ENCODE results near the gene LPCAT2. TPM values are rescaled to one million over a fixed set of nuclear protein-coding genes. Genes with fewer than 3 reads are reported as not detected.

The LPCAT2 gene
- total RNA-seq, 2 experiments from 2014 or later, result not detected

GRCh38 chr16:55477736-55478135 lies 31.1 kb upstream of the LPCAT2 start:
- BruUV-seq (replicated peaks), result no TSS peak
- POLR2A ChIA-PET, result no interaction called here

GRCh38 chr16:55478827-55479429 lies 29.9 kb upstream of the LPCAT2 start, which contains the start of gene MMP2:
MMP2 (plus strand) TSS chr16:55479198; CDS start chr16:55479480, 282 bp downstream.
- Histone ChIP-seq H3K27ac (ENCODE audit: low read depth, low read length, poor library complexity, severe bottlenecking) (no peak within 1 kb of the TSS), H3K4me2 (ENCODE audit: low read length) (no peak within 1 kb of the TSS), H3K36me3 (ENCODE audit: insufficient read depth, low read length) (no peaks in the 10 kb centered on the region), H3K79me2 (ENCODE audit: insufficient read depth, low read depth, low read length) (no peaks in the 10 kb centered on the region), H3K9me3 (ENCODE audit: low read length) (no peaks in the 10 kb centered on the region), H3K9me2 (ENCODE audit: insufficient read depth, low read length) (no peaks in the 10 kb centered on the region), H3K4me3 (ENCODE audit: low read depth, low read length, poor library complexity, severe bottlenecking) (no peak within 1 kb of the TSS), H4K20me1 (ENCODE audit: insufficient read depth, low read length) (no peaks in the 10 kb centered on the region), H3K4me1 (ENCODE audit: insufficient read depth, low read length, poor library complexity, severe bottlenecking) (no peaks in the 10 kb centered on the region), H2AFZ (ENCODE audit: low read length) (no peak within 1 kb of the TSS)
- BruUV-seq (replicated peaks), result no TSS peak
- ChIA-PET CTCF (ENCODE audit: unreplicated experiment) (no interaction called here), POLR2A (interaction anchor here (0.6 kb wide), 1 partner anchor 69 kb away, joined by 5 read pairs; no protein-coding TSS in a partner anchor)
- TF ChIP-seq, protein P1, sequence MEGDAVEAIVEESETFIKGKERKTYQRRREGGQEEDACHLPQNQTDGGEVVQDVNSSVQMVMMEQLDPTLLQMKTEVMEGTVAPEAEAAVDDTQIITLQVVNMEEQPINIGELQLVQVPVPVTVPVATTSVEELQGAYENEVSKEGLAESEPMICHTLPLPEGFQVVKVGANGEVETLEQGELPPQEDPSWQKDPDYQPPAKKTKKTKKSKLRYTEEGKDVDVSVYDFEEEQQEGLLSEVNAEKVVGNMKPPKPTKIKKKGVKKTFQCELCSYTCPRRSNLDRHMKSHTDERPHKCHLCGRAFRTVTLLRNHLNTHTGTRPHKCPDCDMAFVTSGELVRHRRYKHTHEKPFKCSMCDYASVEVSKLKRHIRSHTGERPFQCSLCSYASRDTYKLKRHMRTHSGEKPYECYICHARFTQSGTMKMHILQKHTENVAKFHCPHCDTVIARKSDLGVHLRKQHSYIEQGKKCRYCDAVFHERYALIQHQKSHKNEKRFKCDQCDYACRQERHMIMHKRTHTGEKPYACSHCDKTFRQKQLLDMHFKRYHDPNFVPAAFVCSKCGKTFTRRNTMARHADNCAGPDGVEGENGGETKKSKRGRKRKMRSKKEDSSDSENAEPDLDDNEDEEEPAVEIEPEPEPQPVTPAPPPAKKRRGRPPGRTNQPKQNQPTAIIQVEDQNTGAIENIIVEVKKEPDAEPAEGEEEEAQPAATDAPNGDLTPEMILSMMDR (conservative IDR thresholded peaks at IDR 0.05; ENCODE audit: low read length), result no peak
- no peak for TF ChIP-seq EZH2phosphoT487 (IDR thresholded peaks at IDR 0.05; ENCODE audit: borderline replicate concordance, low read depth, low read length)
- intact Hi-C loops (cut with micrococcal nuclease; ENCODE audit: unreplicated experiment), result no loop called here
- DNase-seq (ENCODE audit: low spot score), result no peak

More at GRCh38 chr16:55477736-55478135, 31.1 kb upstream of the LPCAT2 start:
- no peak for TF ChIP-seq EZH2phosphoT487 (IDR thresholded peaks at IDR 0.05; ENCODE audit: borderline replicate concordance, low read depth, low read length)
- TF ChIP-seq, protein P1 (conservative IDR thresholded peaks at IDR 0.05; ENCODE audit: low read length), result no peak
- CTCF ChIA-PET (ENCODE audit: unreplicated experiment), result no interaction called here
- no peak overlapping the region for H3K27ac ChIP-seq (ENCODE audit: low read depth, low read length, poor library complexity, severe bottlenecking)
- no peaks in the 10 kb centered on the region for H3K9me3 ChIP-seq (ENCODE audit: low read length)
- H3K36me3 ChIP-seq (ENCODE audit: insufficient read depth, low read length), result no peaks in the 10 kb centered on the region
- no peaks in the 10 kb centered on the region for H3K4me1 ChIP-seq (ENCODE audit: insufficient read depth, low read length, poor library complexity, severe bottlenecking)
- no peak overlapping the region for H3K4me2 ChIP-seq (ENCODE audit: low read length)
- intact Hi-C loops (cut with micrococcal nuclease; ENCODE audit: unreplicated experiment), result no loop called here
- no peaks in the 10 kb centered on the region for H3K79me2 ChIP-seq (ENCODE audit: insufficient read depth, low read depth, low read length)
- H3K9me2 ChIP-seq (ENCODE audit: insufficient read depth, low read length), result no peaks in the 10 kb centered on the region
- H2AFZ ChIP-seq (ENCODE audit: low read length), result no peak overlapping the region
- no peak for DNase-seq (ENCODE audit: low spot score)
- no peak overlapping the region for H3K4me3 ChIP-seq (ENCODE audit: low read depth, low read length, poor library complexity, severe bottlenecking)
- H4K20me1 ChIP-seq (ENCODE audit: insufficient read depth, low read length), result no peaks in the 10 kb centered on the region

DNA sequence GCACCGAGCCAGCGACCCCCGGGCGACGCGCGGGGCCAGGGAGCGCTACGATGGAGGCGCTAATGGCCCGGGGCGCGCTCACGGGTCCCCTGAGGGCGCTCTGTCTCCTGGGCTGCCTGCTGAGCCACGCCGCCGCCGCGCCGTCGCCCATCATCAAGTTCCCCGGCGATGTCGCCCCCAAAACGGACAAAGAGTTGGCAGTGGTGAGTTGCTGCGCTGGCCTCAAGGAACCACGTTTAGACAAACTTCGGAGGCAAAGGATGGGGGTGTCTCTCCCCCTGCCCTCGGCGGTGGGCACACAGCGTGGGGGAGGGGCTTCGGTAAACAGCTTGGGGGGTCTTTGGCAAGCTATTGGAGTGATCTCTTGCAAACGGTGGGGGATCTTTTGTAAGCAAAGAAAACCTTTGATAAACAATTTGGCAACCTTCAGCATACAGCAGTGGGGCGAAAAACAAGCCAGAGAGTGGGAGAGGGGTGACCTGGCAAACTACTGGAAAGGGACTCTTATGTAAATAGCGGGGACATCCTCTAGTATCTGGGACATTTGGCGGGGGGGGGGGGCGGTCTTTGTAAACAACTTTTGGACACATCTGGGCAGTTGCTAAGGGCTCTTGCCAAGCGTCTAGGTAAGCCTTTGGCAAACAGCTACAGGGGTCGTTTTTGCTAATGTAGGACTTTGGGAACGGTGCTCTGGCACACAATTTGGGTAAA lies 29.3 kb upstream of the LPCAT2 start:
- Histone ChIP-seq H4K20me1 (ENCODE audit: insufficient read depth, low read length) (no peaks in the 10 kb centered on the region), H3K79me2 (ENCODE audit: insufficient read depth, low read depth, low read length) (no peaks in the 10 kb centered on the region), H3K4me3 (ENCODE audit: low read depth, low read length, poor library complexity, severe bottlenecking) (no peak overlapping the region), H3K4me1 (ENCODE audit: insufficient read depth, low read length, poor library complexity, severe bottlenecking) (no peaks in the 10 kb centered on the region), H3K9me3 (ENCODE audit: low read length) (no peaks in the 10 kb centered on the region), H3K27ac (ENCODE audit: low read depth, low read length, poor library complexity, severe bottlenecking) (no peak overlapping the region), H3K36me3 (ENCODE audit: insufficient read depth, low read length) (no peaks in the 10 kb centered on the region), H3K9me2 (ENCODE audit: insufficient read depth, low read length) (no peaks in the 10 kb centered on the region), H2AFZ (ENCODE audit: low read length) (no peak overlapping the region), H3K4me2 (ENCODE audit: low read length) (no peak overlapping the region)
- ChIA-PET POLR2A (interaction anchor here (0.6 kb wide), 1 partner anchor 68 kb away, joined by 5 read pairs; no protein-coding TSS in a partner anchor), CTCF (ENCODE audit: unreplicated experiment) (no interaction called here)
- TF ChIP-seq, protein P1 (conservative IDR thresholded peaks at IDR 0.05; ENCODE audit: low read length), result no peak
- no peak for TF ChIP-seq EZH2phosphoT487 (IDR thresholded peaks at IDR 0.05; ENCODE audit: borderline replicate concordance, low read depth, low read length)
- no peak for DNase-seq (ENCODE audit: low spot score)
- no TSS peak for BruUV-seq (replicated peaks)
- intact Hi-C loops (cut with micrococcal nuclease; ENCODE audit: unreplicated experiment), result no loop called here

Data from OCI-LY7 (cell line).